SK-N-MC (cell line): ENCODE data around the gene MED6.

Experiments
- EZH2 ChIP-seq: fragments of 200-600 bp; sonication (generic); IDR thresholded peaks from one replicate; pipeline ENCODE4 v1.6.1; 2017; ENCODE audit warnings: antibody characterized with exemption
- FOXP2 ChIP-seq: optimal IDR thresholded peaks from 2 replicates; pipeline ENCODE3; 2011; ENCODE audit warnings: mild to moderate bottlenecking, moderate library complexity; ENCODE audit not compliant: insufficient read depth; ENCODE audit errors: extremely low read length, control extremely low read depth
- POLR2AphosphoS5 ChIP-seq: IDR thresholded peaks from 2 replicates; pipeline ENCODE4 v1.6.1; 2012; ENCODE audit warnings: mild to moderate bottlenecking, low read depth, low read length, borderline replicate concordance

DNA sequence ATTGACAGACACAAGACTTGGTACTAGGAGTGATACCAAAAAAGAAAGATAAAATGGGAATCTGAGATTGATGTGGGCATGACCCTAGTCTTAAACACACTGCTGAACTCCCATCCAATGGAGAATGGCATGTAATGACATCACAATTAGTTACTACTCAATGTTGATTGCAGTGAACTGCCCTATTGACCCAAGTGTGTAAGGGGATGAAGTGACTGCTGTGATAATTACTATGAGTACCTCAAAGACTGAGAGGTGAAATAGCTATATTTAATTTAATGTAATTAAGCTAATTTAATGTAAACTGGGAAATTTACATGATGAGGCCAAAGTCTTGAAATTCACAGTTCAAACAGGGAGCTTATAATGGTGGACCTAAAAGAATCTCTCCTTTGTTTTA, 65.6 kb downstream of the MED6 start, which contains the start of gene ADAM20:
- TF ChIP-seq POLR2AphosphoS5: no peak
- no peak for TF ChIP-seq EZH2
- no peak for TF ChIP-seq FOXP2
